ENCODE data around the gene PITPNC1.

Gene PITPNC1

DNA sequence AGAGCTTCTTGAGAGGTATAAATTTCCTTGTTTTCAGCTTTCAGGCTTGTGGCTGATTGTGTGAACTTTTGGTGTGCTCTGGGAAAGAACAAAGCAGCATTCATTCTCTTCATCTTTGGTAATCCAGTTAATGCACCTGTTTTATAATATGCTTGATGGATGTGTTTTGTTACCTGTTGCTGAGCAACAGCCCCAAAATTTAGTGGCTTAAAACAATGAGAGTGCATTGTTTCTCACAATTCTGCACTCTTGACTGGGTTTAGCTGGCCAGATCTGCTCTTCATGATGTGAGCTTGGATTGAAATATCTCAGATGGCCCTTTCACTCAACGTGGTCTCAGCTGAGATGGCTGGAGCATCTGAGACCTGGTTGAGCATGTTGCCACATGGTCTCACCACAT lies 281.9 kb downstream of the PITPNC1 start:
- no peak for DNase-seq

DNA sequence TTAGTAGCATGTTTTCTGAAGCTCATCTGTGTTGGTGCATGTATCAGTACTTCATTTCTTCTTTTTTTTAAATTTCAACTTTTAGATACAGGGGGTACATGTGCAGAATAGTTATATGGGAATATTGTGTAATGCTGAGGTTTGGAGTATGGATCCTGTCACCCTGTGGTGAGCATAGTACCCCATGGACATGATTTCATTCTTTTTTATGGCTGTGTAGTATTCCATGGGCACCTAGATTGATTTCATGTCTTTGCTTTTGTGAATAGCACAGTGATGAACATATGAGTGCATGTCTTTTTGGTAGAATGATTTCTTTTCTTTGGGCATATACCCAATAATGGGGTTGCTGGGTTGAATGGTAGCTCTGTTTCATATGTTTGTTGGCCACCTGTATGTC lies 285.6 kb downstream of the PITPNC1 start:
- DNase-seq = no peak

DNA sequence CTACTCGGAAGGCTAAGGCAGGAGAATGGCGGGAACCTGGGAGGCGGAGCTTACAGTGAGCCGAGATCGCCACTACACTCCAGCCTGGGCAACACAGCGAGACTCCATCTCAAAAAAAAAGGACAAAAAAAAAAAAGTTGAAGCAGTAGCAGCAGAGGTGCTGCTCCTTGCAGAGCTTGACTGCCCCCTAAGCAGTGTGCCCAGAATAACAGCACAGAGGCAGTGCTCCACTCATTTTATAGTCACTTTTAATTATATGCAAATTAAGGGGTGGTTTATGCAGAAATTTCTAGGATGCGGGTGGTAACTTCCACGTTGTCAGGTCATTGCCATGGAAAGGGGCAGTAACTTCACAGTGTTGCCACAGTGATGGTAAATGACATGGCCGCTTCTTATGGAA lies 286.4 kb downstream of the PITPNC1 start:
- no peak for DNase-seq

DNA sequence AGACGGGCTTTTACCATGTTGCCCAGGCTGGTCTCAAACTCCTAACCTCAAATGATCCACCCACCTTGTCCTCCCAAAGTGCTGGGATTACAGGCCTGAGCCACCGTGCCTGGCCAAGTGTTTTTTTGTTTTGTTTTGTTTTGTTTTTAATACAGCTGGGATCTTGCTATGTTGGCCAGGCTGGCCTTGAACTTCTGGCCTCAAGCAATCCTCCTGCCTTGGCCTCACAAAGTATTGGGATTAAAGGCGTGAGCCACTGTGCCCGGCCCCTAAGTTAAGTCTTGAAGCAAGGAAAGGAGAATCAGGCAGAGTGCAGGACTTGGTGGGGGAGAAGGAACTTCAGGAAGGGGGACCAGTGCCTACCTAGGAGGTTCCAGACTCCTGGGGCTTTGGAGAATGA lies 288.9 kb downstream of the PITPNC1 start:
- no peak for DNase-seq

DNA sequence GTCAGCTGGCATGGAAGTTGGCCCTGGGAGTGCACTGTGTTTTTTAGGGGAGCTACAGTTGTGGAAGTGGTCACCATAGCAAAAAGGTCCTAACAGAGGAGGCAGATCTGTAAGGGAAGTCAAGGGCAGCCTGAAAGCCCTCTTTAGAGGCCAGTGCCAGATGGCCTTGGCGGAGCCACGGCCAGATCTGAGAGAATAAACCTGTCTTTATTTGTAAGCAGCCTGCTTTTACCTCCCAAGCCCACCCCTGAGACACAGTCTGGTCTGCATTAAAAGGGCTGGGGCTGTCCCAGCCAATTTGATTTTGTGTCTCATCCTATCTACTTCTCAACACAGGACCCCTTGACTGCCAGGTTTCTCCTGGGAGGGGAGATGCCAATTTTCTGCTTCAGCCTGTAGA lies 289.6 kb downstream of the PITPNC1 start:
- DNase-seq = no peak

DNA sequence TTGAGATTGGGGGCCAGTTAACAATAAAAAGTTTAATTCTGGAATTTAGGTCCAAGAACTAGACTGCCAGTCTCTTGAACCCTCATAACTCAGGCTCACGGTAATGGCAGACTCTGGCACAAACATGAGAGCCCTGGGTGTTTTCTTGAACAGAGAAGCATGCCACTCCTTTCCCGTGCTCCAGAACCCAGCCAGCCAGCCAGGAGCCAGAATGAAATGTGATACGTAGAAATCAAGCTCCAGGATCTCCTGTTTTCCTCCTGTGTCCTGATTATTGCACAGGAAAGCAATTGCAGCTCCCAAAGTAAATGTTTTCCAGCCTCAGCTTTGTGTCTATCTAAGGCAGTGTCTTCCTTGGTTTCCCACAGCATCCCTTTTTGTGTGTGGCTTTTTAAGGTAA lies 294.4 kb downstream of the PITPNC1 start:
- DNase-seq = no peak

DNA sequence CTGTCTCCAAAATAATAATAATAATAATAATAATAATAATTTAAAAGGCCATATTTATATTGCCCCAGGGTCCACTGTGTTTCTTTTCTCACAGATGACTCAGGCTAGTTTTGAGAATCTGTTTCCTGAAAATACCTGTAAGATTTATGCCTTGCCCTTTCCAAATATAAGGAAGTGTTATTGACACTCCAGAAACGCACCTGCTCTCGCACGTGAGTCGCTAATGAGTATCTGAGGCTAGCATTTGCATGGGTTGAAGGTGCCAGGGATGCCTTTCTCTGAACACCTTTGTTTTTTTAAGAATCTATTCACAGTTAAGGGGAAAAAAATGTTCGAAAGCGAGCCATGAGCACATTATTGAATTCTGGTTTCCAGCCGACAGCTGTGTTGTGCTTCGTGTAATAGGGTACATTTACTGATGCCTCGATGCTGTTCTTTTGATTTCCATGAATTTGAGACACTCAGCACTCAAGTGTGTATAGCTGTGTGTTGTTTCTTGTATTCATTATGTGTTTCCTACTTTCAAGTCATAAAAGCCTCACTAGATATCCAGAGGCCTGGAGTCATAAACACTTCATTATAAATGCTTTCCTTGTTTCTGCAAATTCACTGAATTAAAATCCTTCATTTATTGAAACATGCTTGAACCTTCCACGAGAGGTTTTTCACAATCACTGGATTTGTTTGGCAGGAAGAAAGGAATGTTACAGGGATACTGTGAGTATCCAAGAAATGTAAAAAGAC lies 295.7 kb downstream of the PITPNC1 start:
- peak; percentile 1 for DNase-seq

DNA sequence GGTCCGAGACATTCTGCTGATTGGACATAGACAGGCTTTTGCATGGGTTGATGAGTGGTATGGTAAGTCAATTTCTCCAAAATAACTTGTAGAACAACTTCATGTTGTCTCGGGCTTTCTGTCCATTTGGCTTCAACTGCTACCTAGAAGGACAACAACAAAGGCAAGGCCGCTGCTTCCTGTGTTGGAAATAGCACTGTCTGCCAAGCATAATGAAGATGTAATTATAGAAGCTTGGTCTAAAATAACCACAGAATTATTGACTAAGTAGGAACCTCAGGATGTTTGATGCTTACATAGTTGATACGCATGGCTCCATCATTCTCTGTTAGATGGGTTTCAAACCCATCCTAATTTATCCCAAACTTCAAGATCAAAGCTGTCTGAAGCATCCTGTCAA lies 298.4 kb downstream of the PITPNC1 start:
- no peak for DNase-seq

DNA sequence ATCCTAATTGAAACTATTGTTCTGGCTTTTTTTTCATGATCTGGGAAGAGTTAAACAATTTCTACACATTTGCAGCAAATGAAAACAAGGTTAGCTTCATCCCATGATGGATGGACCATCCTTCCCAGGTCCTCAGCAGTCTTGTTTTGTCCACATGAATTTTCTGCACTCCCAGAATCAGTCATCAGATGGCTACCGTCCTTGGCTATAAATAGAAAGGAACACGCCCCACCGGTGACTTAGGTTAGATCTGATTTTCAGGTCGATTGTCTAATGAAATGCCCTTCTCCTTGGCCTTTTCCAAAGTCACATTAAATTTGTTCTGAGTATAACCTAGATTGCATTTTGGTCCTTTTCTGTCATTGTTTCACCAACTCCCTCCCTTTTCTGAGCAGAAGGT lies 299.2 kb downstream of the PITPNC1 start:
- DNase-seq = no peak

DNA sequence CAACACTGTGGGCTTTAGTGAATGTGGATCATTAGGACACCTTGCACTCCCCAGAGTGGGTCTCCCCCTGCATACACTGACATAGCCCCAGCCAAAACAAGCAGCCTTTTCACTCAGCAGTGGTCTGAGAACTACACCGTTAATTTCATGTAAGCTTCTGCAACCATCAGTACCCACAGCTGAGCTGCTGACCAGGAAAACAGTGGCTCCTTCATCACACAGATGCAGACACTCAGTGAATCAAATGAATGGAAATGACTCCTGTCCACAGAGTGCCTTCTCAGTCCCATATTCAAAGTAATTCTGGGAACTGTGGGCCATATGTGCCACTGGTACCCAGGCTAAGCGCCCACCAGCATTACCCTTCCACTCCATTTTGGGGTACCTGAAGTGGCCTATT lies 301.3 kb downstream of the PITPNC1 start:
- DNase-seq = no peak

DNA sequence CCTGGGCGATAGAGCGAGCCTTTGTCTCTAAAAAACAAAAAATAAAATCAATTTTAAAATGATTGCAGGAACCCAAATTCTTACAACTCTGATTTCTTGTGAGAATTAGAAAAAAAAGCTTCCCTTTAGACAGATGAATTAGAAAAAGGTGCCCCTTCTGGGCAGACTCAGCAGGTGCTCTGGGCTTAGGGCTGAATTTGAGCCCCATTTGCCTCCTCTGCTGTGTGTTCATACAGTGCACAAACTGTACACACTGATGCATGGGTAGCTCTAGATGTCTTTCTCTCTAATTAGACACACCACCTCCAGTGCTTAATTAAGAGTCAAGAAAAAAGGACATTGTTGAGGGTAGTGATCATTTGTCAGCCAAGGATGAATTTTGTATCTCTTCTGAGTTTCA lies 302.1 kb downstream of the PITPNC1 start:
- DNase-seq = no peak

DNA sequence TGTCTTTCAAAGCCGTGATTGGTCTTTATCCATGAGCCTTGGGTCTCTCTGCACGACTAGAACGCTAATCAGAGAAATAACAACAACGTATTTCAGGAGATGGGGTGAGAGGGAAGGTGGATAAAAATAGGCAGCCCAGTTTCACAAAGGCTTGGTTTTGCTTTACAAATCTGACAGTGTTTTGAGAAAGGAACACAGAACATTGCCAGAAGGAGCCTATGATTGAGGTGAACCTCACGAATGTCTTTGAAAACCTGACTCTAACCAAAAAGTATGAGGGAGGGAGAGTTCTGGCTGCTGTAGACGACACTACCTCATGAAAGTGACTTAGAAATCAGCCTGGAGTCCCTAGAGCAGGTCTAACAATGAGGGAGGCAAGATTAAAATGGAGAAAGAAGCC lies 302.6 kb downstream of the PITPNC1 start:
- DNase-seq = no peak

DNA sequence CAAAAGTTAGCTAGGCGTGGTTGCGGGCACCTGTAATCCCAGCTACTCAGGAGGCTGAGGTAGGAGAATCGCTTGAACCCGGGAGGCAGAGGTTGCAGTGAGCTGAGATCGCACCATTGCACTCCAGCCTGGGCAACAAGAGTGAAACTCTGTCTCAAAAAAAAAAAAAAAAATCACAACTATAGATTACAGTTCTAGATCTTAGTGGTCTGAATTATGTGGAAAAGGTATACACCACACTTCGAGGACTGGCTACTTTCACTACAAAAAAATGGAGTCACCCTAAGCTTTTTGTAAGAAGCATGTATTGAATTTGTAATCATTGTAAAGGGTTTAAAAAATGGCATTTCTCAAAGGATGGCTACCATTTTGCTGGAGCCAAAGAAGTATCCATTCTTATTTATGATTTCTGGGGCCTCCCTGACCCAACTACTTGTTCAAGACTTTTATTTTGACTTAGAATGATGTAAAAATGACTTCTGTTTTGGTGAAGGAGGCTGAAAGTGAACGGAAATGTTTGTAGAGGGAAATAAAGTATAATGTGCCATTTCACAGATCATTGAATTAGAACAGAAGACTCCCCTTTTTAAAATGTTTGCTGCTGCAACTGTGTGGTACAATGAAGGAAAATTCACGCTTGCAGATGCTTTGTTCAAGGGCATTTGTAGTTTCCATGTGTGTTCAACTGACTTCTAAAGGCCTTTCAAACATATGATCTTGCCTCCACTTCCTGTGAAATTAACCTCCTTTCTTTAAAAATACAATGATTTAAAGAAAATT lies 303.6 kb downstream of the PITPNC1 start:
- no peak for DNase-seq

DNA sequence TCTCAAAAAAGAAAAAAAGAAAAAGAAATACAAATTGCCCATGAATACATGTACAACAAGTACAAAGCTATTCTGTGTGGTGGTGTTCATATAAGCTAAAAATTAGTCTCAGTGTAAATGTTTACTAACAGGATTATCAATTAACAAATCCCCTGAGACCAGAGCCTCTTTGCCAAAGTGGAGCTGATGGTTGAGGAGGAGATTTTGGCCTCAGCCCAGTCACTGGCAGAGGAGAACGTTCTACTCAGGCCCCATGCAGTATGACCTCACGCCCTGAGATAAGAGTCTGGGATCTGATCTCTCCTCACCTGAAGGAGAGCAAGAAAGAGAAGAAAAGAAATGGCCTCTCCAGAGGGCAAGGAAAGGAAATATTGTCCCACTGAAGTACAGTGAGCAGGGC lies 305.1 kb downstream of the PITPNC1 start:
- no peak for DNase-seq

DNA sequence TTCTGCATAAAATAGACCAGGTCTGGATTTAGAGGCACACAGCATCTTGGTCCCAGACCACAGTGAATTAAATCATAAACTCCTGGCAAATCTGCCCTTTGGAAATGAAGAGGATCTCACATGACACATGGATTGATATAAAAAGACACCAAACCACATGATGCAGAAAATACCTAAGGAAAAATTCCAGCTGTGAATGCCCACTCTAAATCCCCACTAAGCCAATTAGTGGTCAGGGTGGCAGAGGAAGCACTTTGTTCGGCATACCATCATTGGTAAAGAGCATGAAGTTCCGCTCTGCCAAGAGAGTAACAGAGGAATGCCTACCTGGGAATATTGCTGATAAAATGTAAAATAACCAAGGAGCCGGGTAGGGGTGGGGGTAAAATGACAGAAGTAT lies 308.3 kb downstream of the PITPNC1 start:
- DNase-seq = no peak

DNA sequence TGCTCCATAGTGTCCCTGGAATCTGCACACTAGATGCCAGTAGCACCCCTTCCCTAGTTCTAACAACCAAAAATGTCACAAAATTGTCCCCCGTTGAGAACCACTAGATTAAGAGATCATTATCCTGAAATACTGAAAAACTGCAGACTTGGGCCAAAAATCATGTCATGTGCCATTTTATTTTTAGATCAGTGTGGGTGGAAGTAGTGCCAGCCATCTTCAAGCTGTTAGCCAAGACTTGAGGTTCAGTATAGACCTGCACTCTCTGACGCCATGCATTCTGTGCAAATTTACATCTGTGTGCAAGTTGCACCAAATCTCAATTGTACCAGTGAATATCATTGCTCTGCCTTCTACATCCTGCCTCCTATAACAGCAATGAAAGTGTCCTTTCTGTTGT lies 309.2 kb downstream of the PITPNC1 start:
- no peak for DNase-seq

DNA sequence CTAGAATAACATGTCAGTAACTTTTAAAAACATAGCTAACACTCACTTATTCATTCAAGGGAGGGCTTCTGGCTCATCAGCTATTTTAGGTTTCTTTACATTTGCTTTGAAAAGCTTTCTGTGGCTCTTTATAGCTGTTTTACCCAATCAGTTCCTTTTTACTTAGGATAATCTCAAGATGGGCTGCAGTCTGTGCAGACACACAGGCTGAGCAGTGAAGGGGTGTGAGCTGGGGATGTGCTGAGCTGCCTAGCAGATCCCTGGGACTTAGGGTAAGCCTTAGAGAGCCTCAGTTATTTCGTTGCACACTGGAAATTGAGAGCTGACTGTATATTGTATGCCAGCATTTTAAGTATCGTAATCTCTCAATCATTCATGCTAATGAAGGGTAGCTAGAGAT lies 310.4 kb downstream of the PITPNC1 start:
- no peak for DNase-seq

DNA sequence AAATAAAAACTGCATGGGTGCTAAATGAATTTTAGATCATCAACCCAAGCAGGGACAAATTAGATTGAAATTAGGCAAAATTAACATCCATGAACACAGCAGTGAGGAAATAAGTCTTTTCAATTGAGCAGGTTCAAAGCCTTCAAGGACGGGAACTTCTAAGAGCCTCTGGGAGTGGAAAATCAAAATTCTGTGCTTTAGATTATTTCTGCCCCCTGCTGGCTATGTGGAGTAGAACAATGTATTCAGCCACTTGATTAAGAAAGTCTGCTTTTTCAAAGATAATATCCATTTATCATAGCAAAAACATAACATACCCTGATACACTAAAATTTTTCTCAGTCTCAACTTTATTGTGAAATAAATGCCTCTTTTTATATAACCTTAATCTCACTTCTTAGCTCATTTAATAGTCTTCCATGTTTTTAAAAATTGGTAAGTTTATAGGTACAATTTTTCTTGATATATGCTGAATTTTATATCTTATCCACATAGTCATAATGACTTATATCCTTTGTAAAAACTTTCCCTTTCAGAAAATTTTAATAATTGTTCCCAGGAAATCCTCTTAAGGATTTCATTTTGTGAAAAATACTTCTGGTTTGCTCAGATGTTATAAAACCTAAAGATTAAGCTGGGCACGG lies 312.6 kb downstream of the PITPNC1 start:
- peak; percentile 23 for DNase-seq

DNA sequence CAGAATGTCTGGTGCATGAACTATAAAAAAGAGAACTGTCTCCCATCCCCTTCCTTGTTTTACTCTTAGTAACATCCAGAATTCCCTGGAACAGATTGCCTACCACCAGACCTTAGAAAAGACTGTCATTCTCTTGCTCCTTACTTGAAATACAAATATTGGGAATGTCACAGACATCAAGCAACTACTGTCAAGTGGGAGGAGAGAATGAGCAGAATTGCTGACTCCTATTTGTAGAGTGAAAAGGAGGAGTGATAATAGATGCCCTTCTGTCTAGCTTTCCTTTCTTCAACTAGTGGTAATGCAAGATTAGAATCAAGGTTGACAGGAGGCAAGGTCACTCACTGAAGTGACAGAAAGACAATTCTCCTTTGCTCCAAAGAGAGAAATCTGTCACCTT lies 316.7 kb downstream of the PITPNC1 start:
- DNase-seq = no peak

DNA sequence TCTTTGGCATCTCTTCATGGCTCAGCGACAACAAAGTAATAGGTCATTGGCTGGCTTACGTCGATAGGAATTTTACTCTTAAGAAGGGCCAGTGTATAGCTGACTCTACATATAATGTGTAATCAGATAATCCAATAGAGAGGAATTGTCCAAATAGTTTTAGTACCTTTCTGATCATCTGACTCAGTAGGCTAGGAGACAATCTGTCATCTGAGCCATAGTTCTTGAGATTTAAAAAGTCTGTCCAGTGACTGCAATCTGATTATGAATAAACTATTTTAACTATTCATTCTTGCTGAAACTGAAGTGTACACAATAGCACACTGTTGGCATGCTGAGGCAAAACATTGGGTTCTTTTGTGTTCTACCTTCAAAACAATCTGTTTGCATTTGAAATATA lies 319.3 kb downstream of the PITPNC1 start:
- DNase-seq = no peak

DNA sequence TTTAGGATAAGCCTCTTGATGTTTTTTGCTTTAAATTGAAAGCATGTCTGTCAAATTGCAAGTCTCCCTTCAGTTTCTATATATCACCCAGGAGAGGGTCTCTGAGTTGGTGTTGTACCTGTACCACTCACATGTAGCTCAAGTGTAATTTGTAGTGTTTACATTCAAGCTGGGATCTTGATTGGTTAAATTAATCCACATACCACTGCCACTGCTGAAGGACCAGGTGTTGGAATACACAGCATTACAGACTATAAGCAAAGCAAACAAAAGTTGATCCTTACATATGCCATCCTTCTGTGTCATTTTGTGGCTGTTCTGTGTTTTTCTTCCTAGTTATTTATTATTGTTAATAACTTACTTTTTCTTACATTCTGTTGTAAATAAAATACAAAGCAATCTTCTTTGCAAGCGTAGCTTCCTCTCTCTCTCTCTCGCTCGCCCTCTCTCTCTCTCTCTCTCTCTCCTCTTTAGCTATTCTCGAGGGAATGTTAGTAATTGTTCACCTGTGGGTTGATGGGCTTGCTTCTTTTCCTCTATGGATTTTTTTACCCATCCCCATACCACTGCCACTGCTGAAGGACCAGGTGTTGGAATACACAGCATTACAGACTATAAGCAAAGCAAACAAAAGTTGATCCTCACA lies 319.9 kb downstream of the PITPNC1 start:
- DNase-seq = peak; percentile 18

DNA sequence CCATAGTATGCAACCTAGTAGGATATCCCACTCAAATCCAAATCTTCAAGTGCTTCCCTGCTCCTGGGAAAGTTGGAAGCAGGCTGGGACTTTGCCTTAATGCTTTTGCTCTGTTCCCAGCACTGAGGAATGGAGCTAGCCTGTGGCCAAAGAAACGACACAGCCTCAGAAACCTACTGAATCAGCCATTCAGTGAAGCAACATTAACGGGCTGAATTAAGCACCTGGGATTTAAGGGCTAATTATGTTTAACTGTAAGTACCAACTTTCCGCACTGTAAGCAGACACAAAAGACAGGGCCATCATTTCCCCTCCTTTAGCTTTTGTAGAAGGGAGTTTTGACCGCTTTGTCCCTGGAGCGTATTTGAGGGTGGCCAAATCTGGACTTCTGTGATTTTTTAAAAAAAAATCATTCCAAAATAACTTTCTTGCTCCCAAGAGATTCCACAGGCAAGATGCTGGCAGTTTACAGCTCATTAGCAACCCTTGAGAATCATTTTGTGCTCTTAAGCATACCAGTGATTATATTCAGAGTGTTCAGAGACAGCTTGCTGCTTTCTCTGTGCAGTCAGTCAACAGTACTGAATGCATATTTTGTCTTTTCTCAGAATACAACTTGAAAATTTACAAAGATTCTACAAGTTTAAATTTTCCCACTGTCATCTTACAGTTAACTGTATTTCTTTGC lies 323.1 kb downstream of the PITPNC1 start:
- peak; percentile 29 for DNase-seq

DNA sequence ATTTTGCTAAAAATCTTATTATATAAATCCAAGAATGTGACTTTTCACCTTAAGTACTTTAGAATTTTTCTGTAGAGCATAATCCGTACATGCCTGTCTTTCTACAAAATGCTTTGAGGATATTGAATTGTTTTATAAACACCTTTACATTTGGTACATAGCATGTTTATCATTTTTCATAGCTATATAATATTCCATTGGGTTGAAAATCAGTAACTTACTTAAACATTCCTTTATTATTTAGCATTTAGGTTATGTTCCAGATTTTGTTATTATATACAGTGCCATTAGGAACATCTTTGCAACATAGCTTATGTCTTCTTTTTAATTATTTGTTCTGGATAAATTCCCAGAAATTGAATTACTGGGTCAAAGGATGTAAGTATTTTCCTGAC lies 323.6 kb downstream of the PITPNC1 start:
- no peak for DNase-seq
